ENCODE measurements around the gene APBB1. TPM values are rescaled to one million over a fixed set of nuclear protein-coding genes. Genes with fewer than 3 reads are reported as not detected.

The APBB1 gene
- total and polyA plus RNA-seq, 4 donors, result 25.8 to 121 (median 56.5) TPM

GRCh38 chr11:6433998-6434660 is 15.2 kb upstream of the APBB1 start:
- Histone ChIP-seq H3K36me3 (ENCODE audit: control insufficient read depth in 1 of 2, insufficient read depth in 2 of 2, low read length in 1 of 2) (no peaks in the 10 kb centered on the region), H3K9me3 (ENCODE audit: control insufficient read depth, low read length) (no peaks in the 10 kb centered on the region), H3K4me1 (ENCODE audit: control insufficient read depth in 1 of 2, insufficient read depth in 2 of 2, low read length in 2 of 2) (no peaks in the 10 kb centered on the region), H3K27ac (ENCODE audit: low read depth in 1 of 2, low read length in 2 of 2) (no peak overlapping the region), H3K4me3 (ENCODE audit: low read length in 2 of 2) (no peak overlapping the region), H3K27me3 (ENCODE audit: control insufficient read depth in 1 of 2, insufficient read depth in 2 of 2, low read length in 1 of 2) (no peaks in the 10 kb centered on the region)
- ATAC-seq (ENCODE audit: low FRiP score) (no peak), DNase-seq (no peak)
- intact Hi-C loops (cut with DNase I), result no loop called here
- 78 to 81% methylated on average over 5 of the region's 5 CpGs for WGBS, 2 donors

DNA sequence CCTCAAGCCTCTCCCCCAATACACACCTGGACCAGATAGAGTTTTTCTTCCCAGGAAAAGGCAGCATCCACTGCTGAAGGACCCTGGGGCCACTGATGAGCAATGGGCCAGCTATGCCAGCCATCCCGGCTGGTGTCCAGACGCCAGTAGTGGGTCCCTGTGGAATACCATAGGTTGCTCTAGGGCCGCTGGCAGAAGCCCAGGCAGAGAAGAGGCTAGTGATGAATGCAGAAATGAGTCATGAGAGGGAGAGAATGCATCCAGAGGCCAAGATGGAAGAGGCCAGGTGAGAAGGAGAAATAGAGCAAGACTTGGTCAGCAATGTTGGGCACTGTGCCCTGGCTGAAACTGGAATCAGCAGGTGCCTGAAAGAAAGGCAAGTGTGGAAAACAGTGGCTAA is 13.0 kb upstream of the APBB1 start:
- ATAC-seq (ENCODE audit: low FRiP score), result no peak
- no peaks in the 10 kb centered on the region for H3K4me1 ChIP-seq (ENCODE audit: control insufficient read depth in 1 of 2, insufficient read depth in 2 of 2, low read length in 2 of 2)
- no peak overlapping the region for H3K27ac ChIP-seq (ENCODE audit: low read depth in 1 of 2, low read length in 2 of 2)
- DNase-seq, result no peak
- H3K4me3 ChIP-seq (ENCODE audit: low read length in 2 of 2), result no peak overlapping the region
- intact Hi-C loops (cut with DNase I), result no loop called here
- no peaks in the 10 kb centered on the region for H3K9me3 ChIP-seq (ENCODE audit: control insufficient read depth, low read length)
- no peaks in the 10 kb centered on the region for H3K36me3 ChIP-seq (ENCODE audit: control insufficient read depth in 1 of 2, insufficient read depth in 2 of 2, low read length in 1 of 2)
- no peaks in the 10 kb centered on the region for H3K27me3 ChIP-seq (ENCODE audit: control insufficient read depth in 1 of 2, insufficient read depth in 2 of 2, low read length in 1 of 2)
- WGBS, 2 donors, result 37 to 61% methylated on average over 3 of the region's 3 CpGs

GRCh38 chr11:6427516-6427915 is 8.6 kb upstream of the APBB1 start:
- DNase-seq (no peak), ATAC-seq (ENCODE audit: low FRiP score) (no peak)
- intact Hi-C loops (cut with DNase I), result no loop called here
- no peak overlapping the region for H3K27ac ChIP-seq (ENCODE audit: low read depth in 1 of 2, low read length in 2 of 2)
- no peaks in the 10 kb centered on the region for H3K36me3 ChIP-seq (ENCODE audit: control insufficient read depth in 1 of 2, insufficient read depth in 2 of 2, low read length in 1 of 2)
- no peaks in the 10 kb centered on the region for H3K4me1 ChIP-seq (ENCODE audit: control insufficient read depth in 1 of 2, insufficient read depth in 2 of 2, low read length in 2 of 2)
- no peaks in the 10 kb centered on the region for H3K9me3 ChIP-seq (ENCODE audit: control insufficient read depth, low read length)
- H3K27me3 ChIP-seq (ENCODE audit: control insufficient read depth in 1 of 2, insufficient read depth in 2 of 2, low read length in 1 of 2), result no peaks in the 10 kb centered on the region
- no peak overlapping the region for H3K4me3 ChIP-seq (ENCODE audit: low read length in 2 of 2)

DNA sequence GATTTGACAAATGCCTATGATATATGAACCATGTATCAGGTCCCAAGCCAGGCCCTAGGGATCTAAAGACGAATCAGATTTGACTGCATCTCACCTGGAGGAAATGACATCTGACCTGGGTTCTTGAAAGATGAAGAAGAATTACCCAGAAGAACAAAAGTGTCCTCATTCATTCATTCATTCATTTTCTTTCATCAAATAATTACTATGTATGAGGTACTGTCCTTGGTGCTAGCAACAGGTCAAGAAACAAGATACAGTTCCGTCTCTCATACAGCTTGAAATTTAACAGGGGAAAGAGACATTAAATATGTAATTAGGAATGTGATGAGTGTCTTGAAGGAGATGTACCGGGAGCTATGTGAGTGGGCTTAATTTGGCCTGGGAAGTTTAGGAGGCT is 1.8 kb upstream of the APBB1 start:
- no peak overlapping the region for H3K27ac ChIP-seq (ENCODE audit: low read depth in 1 of 2, low read length in 2 of 2)
- H3K9me3 ChIP-seq (ENCODE audit: control insufficient read depth, low read length), result no peaks in the 10 kb centered on the region
- H3K27me3 ChIP-seq (ENCODE audit: control insufficient read depth in 1 of 2, insufficient read depth in 2 of 2, low read length in 1 of 2), result no peaks in the 10 kb centered on the region
- H3K4me1 ChIP-seq (ENCODE audit: control insufficient read depth in 1 of 2, insufficient read depth in 2 of 2, low read length in 2 of 2), result no peaks in the 10 kb centered on the region
- intact Hi-C loops (cut with DNase I), result no loop called here
- ATAC-seq (ENCODE audit: low FRiP score), result no peak
- no peak for DNase-seq
- no peak overlapping the region for H3K4me3 ChIP-seq (ENCODE audit: low read length in 2 of 2)
- no peaks in the 10 kb centered on the region for H3K36me3 ChIP-seq (ENCODE audit: control insufficient read depth in 1 of 2, insufficient read depth in 2 of 2, low read length in 1 of 2)
- WGBS, 2 donors, result 96% methylated on average over 3 of the region's 3 CpGs

DNA sequence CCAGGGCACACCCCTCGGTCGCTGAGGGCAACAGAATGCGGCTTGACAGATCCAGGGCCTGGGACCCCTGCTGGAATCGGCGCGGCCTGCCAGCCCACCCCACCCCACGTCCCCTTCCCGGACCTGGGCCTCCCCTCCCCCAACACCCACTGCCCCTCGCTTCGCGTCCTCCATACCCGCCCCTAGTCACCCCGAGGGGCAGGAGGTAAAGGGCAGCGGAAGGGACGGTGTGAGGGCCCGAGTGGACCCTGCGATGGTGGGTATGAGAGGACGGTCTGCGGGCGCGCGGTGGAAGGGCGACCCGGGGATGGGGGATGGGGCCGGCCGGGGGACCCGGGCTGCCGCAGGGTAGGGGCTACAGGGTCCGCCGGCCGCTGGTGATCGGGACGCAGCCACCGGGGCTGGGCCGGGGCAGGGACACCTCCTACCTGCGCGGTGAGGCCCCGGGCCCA is 311 bp downstream of the APBB1 start:
- no peaks in the 10 kb centered on the region for H3K27me3 ChIP-seq (ENCODE audit: control insufficient read depth in 1 of 2, insufficient read depth in 2 of 2, low read length in 1 of 2)
- peak overlapping the region; percentile 81 to 95 for H3K4me3 ChIP-seq (ENCODE audit: low read length in 2 of 2)
- peak; percentile 67 for ATAC-seq (ENCODE audit: low FRiP score)
- peak in 1 of 2 donors; percentile 58 for DNase-seq
- H3K4me1 ChIP-seq (ENCODE audit: control insufficient read depth in 1 of 2, insufficient read depth in 2 of 2, low read length in 2 of 2), result no peaks in the 10 kb centered on the region
- intact Hi-C loops (cut with DNase I), result loop anchor here in 1 of 2 donors (2.0 kb wide), 1 partner anchor 28 kb away; the partner anchor contains the start of gene SMPD1
- H3K36me3 ChIP-seq (ENCODE audit: control insufficient read depth in 1 of 2, insufficient read depth in 2 of 2, low read length in 1 of 2), result no peaks in the 10 kb centered on the region
- peak overlapping the region in 1 of 2 donors; percentile 35 for H3K27ac ChIP-seq (ENCODE audit: low read depth in 1 of 2, low read length in 2 of 2)
- 0% methylated on average over 20 to 38 of the region's 38 CpGs for WGBS, 2 donors
- no peaks in the 10 kb centered on the region for H3K9me3 ChIP-seq (ENCODE audit: control insufficient read depth, low read length)

DNA sequence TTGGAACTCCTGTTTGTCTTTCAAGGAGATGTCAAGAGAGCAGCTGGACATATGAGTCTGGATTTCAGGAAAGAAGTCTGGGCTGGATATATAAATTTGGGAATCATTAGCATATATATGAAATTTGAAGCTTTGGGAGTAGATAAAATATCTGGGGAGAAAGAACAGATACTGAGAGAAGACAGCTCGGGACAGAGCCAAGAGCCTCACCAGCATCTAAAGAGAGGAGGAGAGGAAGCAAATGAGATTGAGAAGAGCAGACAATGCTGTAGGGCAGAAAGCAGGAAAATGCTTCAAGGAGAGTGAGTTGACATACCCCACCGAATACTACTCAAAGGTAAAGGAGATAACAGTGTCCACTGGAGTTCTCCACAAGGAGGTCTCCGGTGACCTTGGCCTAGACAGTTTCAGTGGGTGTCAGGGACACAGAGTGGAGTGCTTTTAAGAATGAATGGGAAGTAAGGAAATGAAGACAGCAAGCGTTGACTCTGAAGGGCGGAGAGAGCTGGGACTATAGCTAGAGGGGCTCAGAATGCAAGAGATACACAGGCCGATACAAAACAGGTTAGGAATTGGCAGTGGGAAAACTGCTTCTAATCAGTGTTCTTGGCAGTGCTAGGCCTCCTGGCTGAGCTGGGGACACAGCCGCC is 862 bp downstream of the APBB1 start:
- H3K4me1 ChIP-seq (ENCODE audit: control insufficient read depth in 1 of 2, insufficient read depth in 2 of 2, low read length in 2 of 2), result no peaks in the 10 kb centered on the region
- DNase-seq (no peak), ATAC-seq (ENCODE audit: low FRiP score) (peak; percentile 2)
- H3K9me3 ChIP-seq (ENCODE audit: control insufficient read depth, low read length), result no peaks in the 10 kb centered on the region
- peak overlapping the region; percentile 81 to 95 for H3K4me3 ChIP-seq (ENCODE audit: low read length in 2 of 2)
- WGBS, 2 donors, result 12 to 16% methylated on average over 7 of the region's 7 CpGs
- intact Hi-C loops (cut with DNase I), result loop anchor here in 1 of 2 donors (2.0 kb wide), 1 partner anchor 27 kb away; the partner anchor contains the start of gene SMPD1
- H3K27me3 ChIP-seq (ENCODE audit: control insufficient read depth in 1 of 2, insufficient read depth in 2 of 2, low read length in 1 of 2), result no peaks in the 10 kb centered on the region
- peak overlapping the region in 1 of 2 donors; percentile 1 for H3K27ac ChIP-seq (ENCODE audit: low read depth in 1 of 2, low read length in 2 of 2)
- H3K36me3 ChIP-seq (ENCODE audit: control insufficient read depth in 1 of 2, insufficient read depth in 2 of 2, low read length in 1 of 2), result no peaks in the 10 kb centered on the region

DNA sequence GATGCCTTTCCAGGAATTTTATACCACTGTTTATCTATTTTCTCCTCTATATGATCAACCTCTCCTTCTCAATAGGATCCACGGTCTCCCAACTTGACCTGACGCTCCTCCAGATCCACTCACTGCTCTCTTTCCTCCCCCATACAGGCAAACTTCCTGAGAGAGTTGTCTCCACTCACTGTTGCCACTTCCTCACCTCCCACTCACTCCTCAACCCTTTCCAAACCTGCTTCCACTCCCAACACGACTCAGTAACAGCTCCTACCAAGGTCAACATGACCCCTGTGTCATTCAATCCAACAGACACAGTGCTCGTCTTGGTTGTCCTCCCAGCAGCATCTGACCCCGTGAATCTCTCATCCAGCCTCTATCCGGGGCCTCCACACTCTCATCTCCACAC is 3.1 kb downstream of the APBB1 start:
- intact Hi-C loops (cut with DNase I), result no loop called here
- H3K36me3 ChIP-seq (ENCODE audit: control insufficient read depth in 1 of 2, insufficient read depth in 2 of 2, low read length in 1 of 2), result no peaks in the 10 kb centered on the region
- no peak overlapping the region for H3K4me3 ChIP-seq (ENCODE audit: low read length in 2 of 2)
- 81 to 83% methylated on average over 6 of the region's 6 CpGs for WGBS, 2 donors
- H3K4me1 ChIP-seq (ENCODE audit: control insufficient read depth in 1 of 2, insufficient read depth in 2 of 2, low read length in 2 of 2), result no peaks in the 10 kb centered on the region
- no peaks in the 10 kb centered on the region for H3K27me3 ChIP-seq (ENCODE audit: control insufficient read depth in 1 of 2, insufficient read depth in 2 of 2, low read length in 1 of 2)
- no peaks in the 10 kb centered on the region for H3K9me3 ChIP-seq (ENCODE audit: control insufficient read depth, low read length)
- DNase-seq, result no peak
- ATAC-seq (ENCODE audit: low FRiP score), result no peak
- no peak overlapping the region for H3K27ac ChIP-seq (ENCODE audit: low read depth in 1 of 2, low read length in 2 of 2)

GRCh38 chr11:6414874-6415328 is 4.0 kb downstream of the APBB1 start:
- WGBS, 2 donors, result 72 to 73% methylated on average over 3 of the region's 3 CpGs
- Histone ChIP-seq H3K9me3 (ENCODE audit: control insufficient read depth, low read length) (no peaks in the 10 kb centered on the region), H3K4me3 (ENCODE audit: low read length in 2 of 2) (no peak overlapping the region), H3K27me3 (ENCODE audit: control insufficient read depth in 1 of 2, insufficient read depth in 2 of 2, low read length in 1 of 2) (no peaks in the 10 kb centered on the region), H3K4me1 (ENCODE audit: control insufficient read depth in 1 of 2, insufficient read depth in 2 of 2, low read length in 2 of 2) (no peaks in the 10 kb centered on the region), H3K27ac (ENCODE audit: low read depth in 1 of 2, low read length in 2 of 2) (no peak overlapping the region), H3K36me3 (ENCODE audit: control insufficient read depth in 1 of 2, insufficient read depth in 2 of 2, low read length in 1 of 2) (peaks cover 0 to 2% of the 10 kb centered on the region in 2 donors)
- no peak for DNase-seq
- intact Hi-C loops (cut with DNase I), result no loop called here
- ATAC-seq (ENCODE audit: low FRiP score), result no peak

GRCh38 chr11:6413791-6414201 is 5.1 kb downstream of the APBB1 start:
- intact Hi-C loops (cut with DNase I), result no loop called here
- no peaks in the 10 kb centered on the region for H3K27me3 ChIP-seq (ENCODE audit: control insufficient read depth in 1 of 2, insufficient read depth in 2 of 2, low read length in 1 of 2)
- H3K36me3 ChIP-seq (ENCODE audit: control insufficient read depth in 1 of 2, insufficient read depth in 2 of 2, low read length in 1 of 2), result peaks cover 0 to 2% of the 10 kb centered on the region in 2 donors
- WGBS, 2 donors, result 80 to 84% methylated on average over 12 of the region's 12 CpGs
- H3K4me1 ChIP-seq (ENCODE audit: control insufficient read depth in 1 of 2, insufficient read depth in 2 of 2, low read length in 2 of 2), result no peaks in the 10 kb centered on the region
- H3K27ac ChIP-seq (ENCODE audit: low read depth in 1 of 2, low read length in 2 of 2), result no peak overlapping the region
- ATAC-seq (ENCODE audit: low FRiP score) (no peak), DNase-seq (no peak)
- H3K9me3 ChIP-seq (ENCODE audit: control insufficient read depth, low read length), result no peaks in the 10 kb centered on the region
- no peak overlapping the region for H3K4me3 ChIP-seq (ENCODE audit: low read length in 2 of 2)

Measured in aorta (tissue), 5 donors.